ENCODE results near the gene NOD2.

GRCh38 chr16:50709061-50709684 lies 15.8 kb downstream of the NOD2 start:
- TF ChIP-seq YY1 (IDR thresholded peaks at IDR 0.05; ENCODE audit: insufficient read depth, insufficient read length) (no peak), ZNF274 (IDR thresholded peaks at IDR 0.05; ENCODE audit: low read depth, low read length) (no peak), SUZ12 (IDR thresholded peaks at IDR 0.05; ENCODE audit: extremely low read depth, insufficient read depth, insufficient read length) (no peak)
